ENCODE measurements around the gene RSAD1.

Gene RSAD1

DNA sequence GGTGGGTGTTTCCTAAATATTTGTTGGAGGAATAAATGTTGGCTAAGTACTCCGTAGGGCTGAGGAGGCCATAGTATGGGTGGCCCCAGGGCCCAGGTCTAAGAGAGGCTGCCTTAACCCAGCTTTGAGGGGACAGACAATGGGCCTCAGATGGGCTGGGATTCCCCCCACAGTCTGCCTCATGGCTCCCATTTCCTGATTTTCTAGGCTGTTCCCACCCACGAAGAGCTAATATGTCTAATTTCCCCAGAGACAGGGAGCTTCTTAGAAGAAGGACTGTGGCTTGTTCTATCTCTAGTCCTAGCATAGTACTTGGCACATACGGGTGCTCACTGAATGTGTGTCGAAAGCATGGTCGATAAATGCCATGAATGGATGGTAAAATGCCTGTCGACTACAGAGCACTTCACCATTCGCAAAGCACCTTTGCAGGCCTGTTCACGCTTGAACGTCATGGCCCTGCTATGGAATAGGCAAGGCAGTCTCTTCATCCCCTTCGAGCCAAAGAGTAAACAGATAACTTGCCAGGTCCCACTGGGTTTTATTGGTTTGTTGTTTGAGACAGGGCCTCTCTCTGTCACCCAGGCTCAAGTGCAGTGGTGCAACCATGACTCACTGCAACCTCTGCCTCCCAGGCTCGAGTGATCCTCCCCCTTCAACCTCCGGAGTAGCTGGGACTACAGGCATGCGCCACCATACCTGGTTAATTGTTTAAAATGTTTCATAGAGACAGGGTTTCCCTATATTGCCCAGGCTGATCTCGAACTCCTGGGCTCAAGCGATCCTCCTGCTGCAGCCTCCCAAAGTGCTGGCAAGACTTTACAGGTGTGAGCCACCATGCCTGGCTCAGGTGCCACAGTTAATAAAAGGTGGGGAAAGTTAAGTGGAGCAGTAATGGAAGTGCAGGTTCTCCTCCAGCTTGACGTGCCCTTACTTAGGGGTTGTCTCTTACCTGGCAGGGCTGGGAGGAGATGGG, 19.7 kb upstream of the RSAD1 start:
- Histone ChIP-seq H3K4me3 (ENCODE audit: low read depth, low read length) (no peak overlapping the region), H3K27ac (ENCODE audit: low read depth, low read length) (no peak overlapping the region), H3K36me3 (ENCODE audit: control insufficient read depth, insufficient read depth, low read length) (no peaks in the 10 kb centered on the region), H3K9me3 (ENCODE audit: control insufficient read depth, insufficient read depth, low read length) (no peaks in the 10 kb centered on the region), H3K9ac (ENCODE audit: low read depth, low read length) (no peak overlapping the region), H3K27me3 (ENCODE audit: control insufficient read depth, insufficient read depth, low read length) (no peaks in the 10 kb centered on the region), H3K4me1 (ENCODE audit: control insufficient read depth, insufficient read depth, low read length) (no peaks in the 10 kb centered on the region)

DNA sequence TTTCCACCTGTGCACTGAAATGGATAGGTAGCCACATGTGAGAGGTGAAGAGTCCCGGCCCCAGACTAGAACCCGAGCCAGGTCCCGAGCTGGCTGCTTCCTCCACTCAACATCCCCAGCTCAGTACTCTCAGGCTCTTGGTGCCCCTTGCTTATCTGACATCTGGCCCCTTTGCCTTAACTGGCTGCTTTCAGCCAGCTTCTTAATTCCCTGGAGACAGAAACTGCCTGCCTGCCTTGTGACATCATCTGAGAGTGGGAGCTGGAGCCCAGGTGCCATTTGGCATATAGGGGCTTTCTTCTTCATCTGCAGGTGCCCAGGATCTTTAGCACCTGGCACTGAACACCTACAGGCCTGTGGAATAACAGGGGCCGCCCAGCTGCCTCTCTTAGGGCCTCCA, 18.9 kb upstream of the RSAD1 start:
- Histone ChIP-seq H3K4me3 (ENCODE audit: low read depth, low read length) (no peak overlapping the region), H3K27me3 (ENCODE audit: control insufficient read depth, insufficient read depth, low read length) (no peaks in the 10 kb centered on the region), H3K4me1 (ENCODE audit: control insufficient read depth, insufficient read depth, low read length) (no peaks in the 10 kb centered on the region), H3K36me3 (ENCODE audit: control insufficient read depth, insufficient read depth, low read length) (no peaks in the 10 kb centered on the region), H3K9me3 (ENCODE audit: control insufficient read depth, insufficient read depth, low read length) (no peaks in the 10 kb centered on the region), H3K27ac (ENCODE audit: low read depth, low read length) (no peak overlapping the region), H3K9ac (ENCODE audit: low read depth, low read length) (no peak overlapping the region)

GRCh38 chr17:50460831-50461526, 17.7 kb upstream of the RSAD1 start:
- Histone ChIP-seq H3K9me3 (ENCODE audit: control insufficient read depth, insufficient read depth, low read length) (no peaks in the 10 kb centered on the region), H3K9ac (ENCODE audit: low read depth, low read length) (no peak overlapping the region), H3K36me3 (ENCODE audit: control insufficient read depth, insufficient read depth, low read length) (no peaks in the 10 kb centered on the region), H3K4me3 (ENCODE audit: low read depth, low read length) (no peak overlapping the region), H3K27ac (ENCODE audit: low read depth, low read length) (no peak overlapping the region), H3K27me3 (ENCODE audit: control insufficient read depth, insufficient read depth, low read length) (no peaks in the 10 kb centered on the region), H3K4me1 (ENCODE audit: control insufficient read depth, insufficient read depth, low read length) (no peaks in the 10 kb centered on the region)

GRCh38 chr17:50461550-50462132, 17.0 kb upstream of the RSAD1 start:
- H3K27ac ChIP-seq (ENCODE audit: low read depth, low read length) = no peak overlapping the region
- no peak overlapping the region for H3K9ac ChIP-seq (ENCODE audit: low read depth, low read length)
- H3K4me3 ChIP-seq (ENCODE audit: low read depth, low read length) = no peak overlapping the region
- H3K36me3 ChIP-seq (ENCODE audit: control insufficient read depth, insufficient read depth, low read length) = no peaks in the 10 kb centered on the region
- no peaks in the 10 kb centered on the region for H3K9me3 ChIP-seq (ENCODE audit: control insufficient read depth, insufficient read depth, low read length)
- H3K27me3 ChIP-seq (ENCODE audit: control insufficient read depth, insufficient read depth, low read length) = no peaks in the 10 kb centered on the region
- no peaks in the 10 kb centered on the region for H3K4me1 ChIP-seq (ENCODE audit: control insufficient read depth, insufficient read depth, low read length)

DNA sequence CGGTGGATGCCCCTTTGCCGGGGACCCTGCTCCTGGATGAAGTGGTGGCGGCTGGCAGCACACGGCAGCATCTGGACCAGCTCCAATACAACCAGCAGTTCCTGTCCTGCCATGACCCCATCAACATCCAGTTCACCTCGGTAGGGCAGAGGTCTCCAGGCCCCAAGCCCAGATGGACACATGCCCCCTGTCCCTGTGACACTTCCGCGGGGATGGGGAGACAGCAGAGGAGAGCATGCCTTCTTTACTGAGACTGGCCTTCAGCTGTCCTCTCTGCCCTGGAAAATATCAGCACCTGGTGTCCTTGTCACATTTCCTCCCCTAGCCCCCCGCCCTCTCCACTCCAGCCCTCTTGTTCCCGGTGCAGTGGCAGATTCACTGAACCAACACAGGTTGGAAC, 16.2 kb upstream of the RSAD1 start:
- no peak overlapping the region for H3K4me3 ChIP-seq (ENCODE audit: low read depth, low read length)
- no peaks in the 10 kb centered on the region for H3K36me3 ChIP-seq (ENCODE audit: control insufficient read depth, insufficient read depth, low read length)
- H3K27me3 ChIP-seq (ENCODE audit: control insufficient read depth, insufficient read depth, low read length) = no peaks in the 10 kb centered on the region; the same call in 1 of the 2 replicates
- H3K9me3 ChIP-seq (ENCODE audit: control insufficient read depth, insufficient read depth, low read length) = no peaks in the 10 kb centered on the region
- H3K4me1 ChIP-seq (ENCODE audit: control insufficient read depth, insufficient read depth, low read length) = peaks cover 1% of the 10 kb centered on the region; the same call in 1 of the 2 replicates
- no peak overlapping the region for H3K9ac ChIP-seq (ENCODE audit: low read depth, low read length)
- no peak overlapping the region for H3K27ac ChIP-seq (ENCODE audit: low read depth, low read length)

- Histone ChIP-seq H3K27ac (ENCODE audit: low read depth, low read length) (no peak overlapping the region), H3K27me3 (ENCODE audit: control insufficient read depth, insufficient read depth, low read length) (peaks cover 16% of the 10 kb centered on the region)
Observed at GRCh38 chr17:50464121-50464520, 14.5 kb upstream of the RSAD1 start.

GRCh38 chr17:50464736-50465135, 13.9 kb upstream of the RSAD1 start:
- Histone ChIP-seq H3K27me3 (ENCODE audit: control insufficient read depth, insufficient read depth, low read length) (peaks cover 21% of the 10 kb centered on the region), H3K27ac (ENCODE audit: low read depth, low read length) (no peak overlapping the region), H3K36me3 (ENCODE audit: control insufficient read depth, insufficient read depth, low read length) (no peaks in the 10 kb centered on the region), H3K4me1 (ENCODE audit: control insufficient read depth, insufficient read depth, low read length) (peaks cover 11% of the 10 kb centered on the region; the same call in 1 of the 2 replicates), H3K9me3 (ENCODE audit: control insufficient read depth, insufficient read depth, low read length) (no peaks in the 10 kb centered on the region), H3K4me3 (ENCODE audit: low read depth, low read length) (no peak overlapping the region), H3K9ac (ENCODE audit: low read depth, low read length) (no peak overlapping the region)

More at GRCh38 chr17:50464121-50464520, 14.5 kb upstream of the RSAD1 start:
- H3K9ac ChIP-seq (ENCODE audit: low read depth, low read length) = no peak overlapping the region
- H3K4me1 ChIP-seq (ENCODE audit: control insufficient read depth, insufficient read depth, low read length) = peaks cover 11% of the 10 kb centered on the region; the same call in 1 of the 2 replicates
- no peak overlapping the region for H3K4me3 ChIP-seq (ENCODE audit: low read depth, low read length)
- no peaks in the 10 kb centered on the region for H3K9me3 ChIP-seq (ENCODE audit: control insufficient read depth, insufficient read depth, low read length)
- H3K36me3 ChIP-seq (ENCODE audit: control insufficient read depth, insufficient read depth, low read length) = no peaks in the 10 kb centered on the region

GRCh38 chr17:50465171-50465570, 13.5 kb upstream of the RSAD1 start:
- no peaks in the 10 kb centered on the region for H3K36me3 ChIP-seq (ENCODE audit: control insufficient read depth, insufficient read depth, low read length)
- H3K4me1 ChIP-seq (ENCODE audit: control insufficient read depth, insufficient read depth, low read length) = peaks cover 11% of the 10 kb centered on the region; the same call in 1 of the 2 replicates
- H3K27me3 ChIP-seq (ENCODE audit: control insufficient read depth, insufficient read depth, low read length) = peaks cover 23% of the 10 kb centered on the region
- no peaks in the 10 kb centered on the region for H3K9me3 ChIP-seq (ENCODE audit: control insufficient read depth, insufficient read depth, low read length)
- H3K27ac ChIP-seq (ENCODE audit: low read depth, low read length) = no peak overlapping the region
- no peak overlapping the region for H3K9ac ChIP-seq (ENCODE audit: low read depth, low read length)
- no peak overlapping the region for H3K4me3 ChIP-seq (ENCODE audit: low read depth, low read length)

GRCh38 chr17:50465635-50466034, 13.0 kb upstream of the RSAD1 start:
- Histone ChIP-seq H3K9me3 (ENCODE audit: control insufficient read depth, insufficient read depth, low read length) (no peaks in the 10 kb centered on the region), H3K36me3 (ENCODE audit: control insufficient read depth, insufficient read depth, low read length) (no peaks in the 10 kb centered on the region), H3K4me1 (ENCODE audit: control insufficient read depth, insufficient read depth, low read length) (peaks cover 11% of the 10 kb centered on the region; the same call in 1 of the 2 replicates), H3K4me3 (ENCODE audit: low read depth, low read length) (no peak overlapping the region), H3K27me3 (ENCODE audit: control insufficient read depth, insufficient read depth, low read length) (peaks cover 23% of the 10 kb centered on the region), H3K9ac (ENCODE audit: low read depth, low read length) (no peak overlapping the region), H3K27ac (ENCODE audit: low read depth, low read length) (no peak overlapping the region)

DNA sequence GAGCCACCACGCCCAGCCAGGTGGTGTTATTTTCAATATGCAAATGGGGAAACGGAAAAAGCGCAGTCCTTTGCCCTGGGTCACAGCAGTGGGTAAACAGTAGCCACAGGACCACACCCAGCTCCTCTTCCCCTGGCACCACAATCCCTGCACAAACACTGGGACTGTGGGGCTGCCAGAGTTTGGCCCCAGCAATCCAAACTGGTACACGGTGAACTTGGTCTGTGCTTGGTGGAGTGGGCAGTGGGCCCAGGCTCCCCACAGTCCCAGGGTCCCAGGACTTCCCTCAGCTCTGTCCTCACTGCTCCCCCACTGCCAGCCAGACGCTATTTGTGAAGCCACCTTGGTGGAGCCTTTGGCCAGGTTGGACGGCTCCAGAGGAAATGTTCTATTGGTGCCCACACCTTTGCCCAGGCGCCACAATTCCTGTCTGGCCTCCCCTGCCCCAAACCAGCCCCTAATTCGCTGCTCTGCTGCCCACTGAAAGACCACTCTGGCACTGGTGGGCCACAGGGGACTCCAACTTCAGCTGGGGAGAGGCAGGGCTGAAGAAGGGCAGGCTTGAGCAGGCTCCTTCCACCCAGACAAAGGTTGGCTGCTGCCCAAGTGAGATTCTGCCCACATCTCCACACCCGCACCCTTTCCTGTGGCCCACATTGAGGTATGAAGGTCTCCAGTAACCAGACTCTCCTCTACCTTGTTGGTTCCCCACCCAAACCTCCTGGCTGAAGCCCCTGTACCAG, 12.1 kb upstream of the RSAD1 start:
- Histone ChIP-seq H3K4me3 (ENCODE audit: low read depth, low read length) (no peak overlapping the region), H3K4me1 (ENCODE audit: control insufficient read depth, insufficient read depth, low read length) (peaks cover 11% of the 10 kb centered on the region; the same call in 1 of the 2 replicates), H3K27ac (ENCODE audit: low read depth, low read length) (no peak overlapping the region), H3K9me3 (ENCODE audit: control insufficient read depth, insufficient read depth, low read length) (no peaks in the 10 kb centered on the region), H3K36me3 (ENCODE audit: control insufficient read depth, insufficient read depth, low read length) (no peaks in the 10 kb centered on the region), H3K27me3 (ENCODE audit: control insufficient read depth, insufficient read depth, low read length) (peaks cover 23% of the 10 kb centered on the region), H3K9ac (ENCODE audit: low read depth, low read length) (no peak overlapping the region)
